HG03103 (cell line): ENCODE results near the gene FGD3.

Source experiments
- ATAC-seq: cut with Tn5 transposase; IDR thresholded peaks from one replicate; pipeline ENCODE4 v1.9.1; 2021; ENCODE audit warnings: low read depth; ENCODE audit not compliant: unreplicated experiment

FGD3 gene

GRCh38 chr9:93048566-93049448 is 101.5 kb downstream of the FGD3 start:
- no peak for ATAC-seq

GRCh38 chr9:93049491-93049890 is 102.2 kb downstream of the FGD3 start:
- ATAC-seq: no peak

- no peak for ATAC-seq
Measured at GRCh38 chr9:93050231-93050630, 102.9 kb downstream of the FGD3 start.

- no peak for ATAC-seq
Measured at GRCh38 chr9:93051680-93052089, 104.4 kb downstream of the FGD3 start.

DNA sequence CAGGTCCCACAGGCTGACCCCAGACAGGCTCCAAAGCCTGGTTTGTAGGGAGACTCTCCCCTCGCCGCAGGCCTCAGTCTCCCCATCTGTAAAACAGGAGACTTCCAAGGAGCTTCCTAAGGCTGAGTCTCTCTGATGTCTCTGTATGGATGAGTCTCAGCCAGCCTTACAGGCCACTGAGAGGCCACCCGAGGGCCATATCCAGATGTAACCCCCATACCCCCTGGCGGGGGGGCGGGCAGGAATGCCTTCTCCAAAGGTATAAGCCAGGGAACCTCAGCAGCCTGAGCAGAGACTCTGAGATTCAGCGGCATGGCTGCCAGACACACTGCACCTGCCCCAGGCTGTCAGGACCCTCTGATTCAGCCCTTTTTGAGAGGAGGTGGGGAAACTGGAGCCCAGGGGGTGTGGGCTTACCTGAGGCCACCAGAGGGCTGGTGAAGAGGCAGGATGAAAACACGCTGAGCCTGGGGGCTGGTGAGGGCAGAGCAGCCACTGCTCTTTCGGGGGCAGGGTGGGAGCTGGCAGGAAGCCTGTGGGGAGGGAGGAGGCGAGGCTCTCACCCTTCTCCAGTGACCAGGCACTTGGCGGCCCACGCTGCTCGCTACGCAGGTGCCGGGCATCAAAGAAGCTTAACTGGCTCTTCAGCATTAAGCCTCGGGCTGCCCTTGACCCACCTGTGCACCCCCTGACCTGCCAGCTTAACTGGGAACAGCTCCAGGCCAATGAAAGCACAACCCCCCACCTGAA is 105.6 kb downstream of the FGD3 start:
- no peak for ATAC-seq

DNA sequence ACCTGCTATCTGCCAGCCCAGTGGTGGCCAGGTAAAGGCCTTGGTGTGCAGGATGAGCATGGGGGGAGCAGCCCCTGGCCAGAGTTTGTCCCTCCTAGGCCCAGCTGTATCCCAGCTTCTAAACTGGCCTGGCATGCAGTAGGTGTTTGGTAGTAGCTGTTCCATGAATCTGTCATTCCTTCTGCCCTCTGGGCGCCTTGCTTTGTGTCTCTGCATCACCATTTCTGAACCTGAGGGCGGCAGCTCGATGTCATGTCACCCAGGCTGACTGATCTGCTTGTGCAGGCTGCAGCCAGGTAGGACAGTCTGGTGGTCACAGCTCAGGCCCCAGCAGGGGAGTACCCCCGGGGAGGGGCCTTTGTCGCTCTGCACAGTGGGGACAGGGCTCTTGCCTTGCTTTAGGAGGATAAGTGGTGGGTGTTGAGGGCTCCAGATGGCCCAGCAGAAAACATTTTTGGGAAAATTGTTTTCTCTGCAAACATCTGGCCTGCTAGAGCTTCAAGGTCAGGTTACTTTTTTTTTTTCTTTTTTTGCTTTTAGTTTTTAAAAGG is 106.5 kb downstream of the FGD3 start:
- ATAC-seq: no peak

DNA sequence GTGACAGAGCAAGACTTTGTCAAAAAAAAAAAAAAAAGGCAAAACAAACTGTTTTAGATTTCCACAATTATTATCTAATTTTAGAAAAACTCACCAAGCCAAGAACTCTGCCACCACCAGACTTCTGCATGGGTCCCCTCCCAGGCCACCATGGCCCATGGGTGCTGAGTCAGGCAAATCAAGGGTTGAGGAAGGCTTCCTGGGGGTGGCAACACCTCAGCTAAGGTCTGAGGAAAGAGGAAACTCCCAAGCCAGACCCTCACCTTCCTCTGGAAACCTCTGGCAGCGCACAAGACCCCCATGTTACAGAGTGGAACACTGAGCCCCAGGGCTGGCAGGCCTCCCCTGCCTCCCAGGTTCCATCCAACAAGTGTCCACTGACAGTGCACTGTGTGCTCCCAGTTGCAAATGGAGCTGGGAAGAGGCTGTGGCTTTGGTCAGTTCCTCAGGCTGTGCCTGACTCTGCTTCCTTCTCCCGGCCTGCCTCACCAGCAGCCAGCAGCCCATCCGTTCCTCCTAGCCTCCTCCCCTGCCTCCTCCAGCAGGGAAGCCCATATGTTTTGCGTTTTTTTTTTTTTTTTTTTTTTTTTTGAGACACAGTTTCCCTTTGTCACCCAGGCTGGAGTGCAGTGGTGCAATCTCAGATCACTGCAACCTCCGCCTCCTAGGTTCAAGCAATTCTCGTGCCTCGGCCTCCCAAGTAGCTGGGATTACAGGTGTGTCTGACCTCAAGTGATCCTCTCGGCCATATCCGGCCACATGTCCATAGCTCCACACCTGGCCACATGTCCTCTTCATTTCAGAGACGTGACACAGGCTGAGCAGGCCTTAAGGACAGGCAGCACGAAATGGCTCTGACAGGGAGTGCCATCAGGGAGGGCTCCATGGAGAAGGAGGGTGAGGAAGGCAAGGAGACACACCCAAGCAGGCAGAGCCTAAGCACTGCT is 107.7 kb downstream of the FGD3 start:
- ATAC-seq: no peak

GRCh38 chr9:93057042-93057702 is 109.8 kb downstream of the FGD3 start:
- ATAC-seq: no peak

DNA sequence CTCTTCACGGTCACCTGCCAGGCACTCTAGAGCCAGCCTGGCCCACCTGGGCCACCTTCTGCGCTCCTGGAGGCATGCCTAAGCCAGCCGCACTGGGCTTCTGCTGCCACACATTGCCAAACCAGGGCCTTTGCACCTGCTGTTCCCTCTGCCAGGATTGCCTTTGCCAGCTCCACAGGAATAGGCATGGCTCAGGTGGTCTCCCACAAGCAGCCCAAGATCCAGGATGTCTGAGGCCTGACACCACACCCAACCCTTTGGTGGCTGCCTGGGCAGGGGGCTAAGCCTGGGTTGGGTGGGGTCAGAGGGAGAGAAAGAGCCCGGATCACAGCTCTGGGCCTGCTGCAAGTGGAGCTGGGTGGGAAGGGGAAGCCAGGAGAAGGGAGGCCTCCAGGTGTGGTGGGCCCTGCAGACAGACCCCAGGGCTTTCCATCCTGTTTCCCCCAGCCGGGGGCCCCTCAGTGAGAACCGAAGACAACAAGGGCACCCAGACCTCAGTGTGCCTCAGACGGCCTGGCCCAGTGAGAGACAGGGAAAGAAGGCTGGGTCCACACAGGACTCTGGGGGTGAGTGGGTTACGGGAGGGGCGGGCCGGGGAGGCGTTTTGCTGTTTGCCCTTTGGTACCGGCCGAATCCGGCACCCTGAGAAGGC is 110.5 kb downstream of the FGD3 start:
- peak; percentile 3 for ATAC-seq

- ATAC-seq: peak; percentile 37
Measured at GRCh38 chr9:93058355-93059010, 111.2 kb downstream of the FGD3 start, which contains the start of gene SUSD3. SUSD3 (plus strand) TSS chr9:93058701; CDS start chr9:93058743, 42 bp downstream.

DNA sequence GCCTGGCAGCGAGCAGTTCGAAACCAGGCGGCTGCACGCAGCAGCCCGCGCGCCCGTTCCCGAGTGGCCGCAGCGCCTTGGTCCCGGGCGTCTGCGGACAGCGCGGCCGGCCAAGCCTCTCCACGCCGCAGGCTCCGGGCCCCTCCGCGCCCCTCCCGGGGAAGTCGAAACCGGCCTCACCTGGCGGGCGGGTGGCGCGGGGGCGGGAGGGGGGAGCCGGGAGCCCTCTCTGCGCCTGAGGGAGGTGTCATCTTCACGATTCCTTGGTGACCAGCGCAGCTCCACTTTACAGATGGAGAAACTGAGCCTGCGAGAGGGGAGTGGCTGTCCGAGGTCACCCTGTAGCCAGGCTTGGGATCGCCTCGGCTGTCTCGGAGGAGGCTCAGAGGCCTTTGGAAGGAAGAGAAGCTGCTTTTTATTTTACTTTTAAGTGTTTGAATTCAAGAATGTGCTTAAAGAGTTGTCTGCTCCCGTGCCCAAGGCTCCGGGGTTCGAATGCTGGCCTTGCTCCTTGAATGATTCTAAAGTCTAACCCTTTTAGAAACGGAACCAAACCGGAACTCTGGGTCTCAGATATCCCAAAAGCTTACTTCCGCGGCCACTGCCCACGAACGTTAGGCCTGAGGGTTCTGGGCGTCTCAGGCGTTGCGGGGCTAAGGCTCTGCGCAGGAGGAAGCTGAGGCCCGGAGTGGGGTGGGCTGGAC is 111.8 kb downstream of the FGD3 start:
- ATAC-seq: no peak

DNA sequence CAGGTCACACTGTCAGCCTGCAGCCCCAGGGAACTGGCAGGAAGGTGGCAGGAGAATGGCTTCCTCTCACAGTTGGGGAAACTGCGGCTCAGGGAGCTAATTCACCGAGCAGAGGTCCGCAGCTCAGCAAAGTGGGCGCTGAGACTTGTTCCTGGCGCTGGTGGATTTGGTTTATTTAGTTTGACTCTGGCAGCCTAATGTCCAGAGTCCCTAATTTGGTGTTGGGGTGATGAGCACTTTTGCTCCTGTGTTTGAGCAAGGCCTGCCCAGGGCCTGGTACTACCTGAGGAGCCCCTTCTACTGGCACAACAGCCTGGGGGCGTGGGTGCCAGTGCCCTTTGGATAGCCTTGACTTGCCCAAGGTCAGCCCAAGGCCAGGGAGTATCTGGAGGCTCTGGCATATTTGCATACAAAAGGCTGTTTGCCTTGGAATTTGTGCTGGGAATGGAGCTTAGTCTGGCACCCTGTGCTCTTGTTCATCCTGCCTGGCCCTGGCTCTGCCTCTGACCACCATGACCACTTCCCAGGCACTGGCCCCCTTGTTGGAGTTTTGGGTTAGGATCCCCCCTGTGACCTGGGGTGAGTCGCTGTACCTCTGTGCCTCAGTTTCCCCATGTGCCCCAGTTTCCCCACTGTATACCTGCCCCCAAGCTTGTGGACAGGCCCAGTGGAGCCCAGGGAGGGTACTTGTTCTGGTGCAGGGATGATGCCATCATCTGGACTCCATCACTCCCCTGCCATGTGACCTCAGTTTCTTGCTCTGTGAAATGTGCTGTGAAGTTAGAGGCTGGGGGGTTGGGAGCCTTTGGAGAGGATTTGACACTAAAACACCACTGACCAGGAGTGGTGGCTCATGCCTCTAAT is 112.6 kb downstream of the FGD3 start:
- ATAC-seq: no peak

- no peak for ATAC-seq
Measured at GRCh38 chr9:93060746-93061259, 113.5 kb downstream of the FGD3 start.

- ATAC-seq: no peak
Measured at GRCh38 chr9:93061260-93061751, 114.0 kb downstream of the FGD3 start.

GRCh38 chr9:93061791-93062763 is 114.8 kb downstream of the FGD3 start:
- peak; percentile 33 for ATAC-seq
